IPS-18c (cell line): ENCODE data around the gene ZNF579.
"Not testable (repeated sequence)": the region's sequence is repeated elsewhere in the genome, so short reads cannot be mapped to it uniquely, and the experiment has no call there.

Experiments
- H3K4me3 ChIP-seq: 2 replicates; pipeline ENCODE4 v1.7.0; 2013; ENCODE audit warnings: low read depth, mild to moderate bottlenecking, low read length, moderate library complexity; ENCODE audit not compliant: insufficient read depth
- H3K9me3 ChIP-seq: one replicate; pipeline ENCODE4 v1.6.1; 2013; ENCODE audit warnings: mild to moderate bottlenecking, low read length, moderate library complexity; ENCODE audit not compliant: control insufficient read depth, insufficient read depth

Gene ZNF579

DNA sequence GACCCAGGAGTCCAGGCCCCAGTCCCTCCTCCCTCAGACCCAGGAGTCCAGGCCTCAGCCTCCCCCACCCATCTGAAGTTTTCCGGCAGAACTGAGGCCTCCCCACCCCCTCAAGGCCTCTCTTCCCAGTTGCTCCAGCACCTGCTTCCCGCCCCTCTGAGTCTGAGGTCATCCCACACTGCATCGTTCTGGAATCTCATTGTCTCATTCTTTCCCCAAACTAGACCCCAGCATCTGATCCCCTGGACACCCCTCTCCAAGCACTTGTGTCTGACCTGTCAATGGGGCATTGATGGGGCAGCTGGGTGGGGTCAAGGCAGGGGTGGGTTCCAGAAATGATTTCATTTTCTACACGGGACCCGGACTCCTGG, 42.9 kb downstream of the ZNF579 start:
- Histone ChIP-seq H3K4me3 (no peak overlapping the region), H3K9me3 (no peaks in the 10 kb centered on the region)

DNA sequence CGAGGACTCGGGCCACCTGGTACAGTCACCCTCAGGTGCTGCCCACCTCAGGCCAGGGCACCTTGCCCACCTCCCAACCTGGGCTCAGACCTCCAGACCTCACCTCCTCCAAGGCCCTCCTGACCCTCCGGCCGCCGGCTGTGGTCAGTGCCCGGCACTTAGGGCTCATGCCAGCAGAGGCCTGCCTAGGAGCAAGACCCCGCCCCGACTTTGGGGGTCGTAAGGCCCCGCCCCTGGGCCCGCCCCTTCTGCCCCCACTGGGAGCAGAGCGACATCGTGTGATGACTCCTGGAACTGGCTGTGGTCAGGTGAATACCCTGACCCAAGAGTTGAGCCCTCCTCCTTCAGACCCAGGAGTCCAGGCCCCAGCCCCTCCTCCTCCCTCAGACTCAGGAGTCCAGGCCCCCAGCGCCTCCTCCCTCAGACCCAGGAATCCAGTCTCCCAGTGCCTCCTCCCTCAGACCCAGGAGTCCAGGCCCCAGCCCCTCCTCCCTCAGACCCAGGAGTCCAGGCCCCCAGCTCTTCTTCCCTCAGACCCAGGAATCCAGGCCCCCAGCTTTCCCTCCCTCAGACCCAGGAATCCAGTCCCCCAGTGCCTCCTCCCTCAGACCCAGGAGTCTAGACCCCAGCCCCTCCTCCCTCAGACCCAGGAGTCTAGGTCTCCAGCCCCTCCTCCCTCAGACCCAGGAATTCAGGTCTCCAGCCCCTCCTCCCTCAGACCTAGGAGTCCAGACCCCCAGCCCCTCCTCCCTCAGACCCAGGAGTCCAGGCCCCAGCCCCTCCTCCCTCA, 43.5 kb downstream of the ZNF579 start, which contains the start of gene SBK2:
TSS of gene SBK2 (minus strand) at position 183 of the 790 bp plus-strand sequence. CDS start 839 bp downstream, outside the sequence.
- no peaks in the 10 kb centered on the region for H3K9me3 ChIP-seq

DNA sequence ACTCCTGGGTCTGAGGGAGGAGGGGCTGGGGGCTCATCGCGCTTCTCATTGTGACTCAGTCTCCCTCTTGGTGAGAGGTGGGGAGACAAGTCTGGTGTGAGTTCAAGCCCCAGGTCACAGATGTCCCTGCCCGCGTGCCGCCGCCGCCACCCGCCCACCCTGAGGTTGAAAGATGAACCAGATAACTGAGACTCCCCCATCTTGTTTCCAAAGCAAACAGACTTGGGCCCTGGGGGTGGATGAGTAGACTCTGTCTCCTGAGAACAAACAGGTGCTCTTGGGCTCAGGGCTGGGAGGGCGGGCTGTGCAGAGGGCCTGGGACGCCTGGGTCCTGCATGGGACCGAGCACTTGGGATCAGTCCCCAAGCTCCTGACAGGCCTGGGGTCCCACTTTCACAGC, 44.3 kb downstream of the ZNF579 start:
- Histone ChIP-seq H3K4me3 (no peak overlapping the region; the same call in 1 of the 2 replicates), H3K9me3 (no peaks in the 10 kb centered on the region)

More for the DNA sequence above, 43.5 kb downstream of the ZNF579 start, which contains the start of gene SBK2:
- H3K4me3 ChIP-seq: no peak within 1 kb of the TSS; the same call in 1 of the 2 replicates

DNA sequence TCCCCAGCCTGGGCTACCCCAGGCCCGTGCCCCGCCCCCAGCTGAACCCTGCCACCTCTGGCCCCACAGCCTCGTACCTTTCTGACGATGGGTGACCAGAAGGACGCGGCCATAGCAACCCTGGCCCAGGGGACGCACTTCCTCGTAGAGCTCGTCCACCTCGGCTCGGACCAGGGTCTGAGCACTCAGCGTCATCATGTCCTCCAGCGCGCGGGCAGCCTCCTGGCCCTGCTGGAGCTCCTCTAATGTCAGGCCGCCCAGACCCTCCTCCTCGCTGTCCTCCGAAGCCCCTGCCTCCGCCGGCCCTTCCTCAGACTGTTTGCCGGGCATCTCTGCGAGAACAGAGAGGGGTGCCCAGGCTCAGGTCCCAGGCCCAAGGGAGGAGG, 44.7 kb downstream of the ZNF579 start:
- H3K4me3 ChIP-seq: no peak overlapping the region

DNA sequence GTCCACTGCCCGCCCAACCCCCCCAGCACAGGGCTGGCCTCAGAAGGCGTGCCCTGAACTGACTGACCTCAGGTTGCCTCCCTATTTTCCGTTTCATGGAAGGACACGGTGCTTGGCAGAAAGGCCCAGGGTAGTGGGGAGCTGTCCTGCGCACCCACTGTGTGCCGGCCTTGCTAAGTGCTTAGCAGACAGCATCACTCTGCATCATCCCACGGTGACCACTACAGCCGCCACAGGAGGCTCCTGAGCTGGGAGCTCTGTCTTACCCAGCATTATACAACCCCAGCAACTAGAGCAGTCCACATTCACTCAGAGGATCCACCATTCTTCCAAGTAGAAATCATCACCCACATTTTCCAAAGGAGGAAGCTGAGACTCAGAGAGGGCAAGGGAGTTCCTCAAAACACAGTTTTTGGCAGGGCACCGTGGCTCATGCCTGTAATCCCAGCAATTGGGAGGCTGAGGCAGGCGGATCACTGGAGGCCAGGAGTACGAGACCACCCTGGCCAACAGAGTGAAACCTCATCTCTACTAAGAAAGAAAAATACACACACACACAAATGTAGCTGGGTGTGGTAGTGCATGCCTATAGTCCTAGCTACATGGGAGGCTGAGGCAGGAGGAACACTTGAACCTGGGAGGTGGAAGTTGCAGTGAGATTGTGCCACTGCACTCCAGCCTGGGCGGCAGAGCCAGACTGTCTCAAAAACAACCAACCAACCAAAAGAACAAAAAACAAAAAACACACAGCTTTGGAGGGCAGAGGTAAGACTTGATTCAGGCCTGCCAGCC, 45.3 kb downstream of the ZNF579 start:
- Histone ChIP-seq H3K9me3 (no peaks in the 10 kb centered on the region), H3K4me3 (no peak overlapping the region)

More for the DNA sequence above, 44.7 kb downstream of the ZNF579 start:
- no peaks in the 10 kb centered on the region for H3K9me3 ChIP-seq

DNA sequence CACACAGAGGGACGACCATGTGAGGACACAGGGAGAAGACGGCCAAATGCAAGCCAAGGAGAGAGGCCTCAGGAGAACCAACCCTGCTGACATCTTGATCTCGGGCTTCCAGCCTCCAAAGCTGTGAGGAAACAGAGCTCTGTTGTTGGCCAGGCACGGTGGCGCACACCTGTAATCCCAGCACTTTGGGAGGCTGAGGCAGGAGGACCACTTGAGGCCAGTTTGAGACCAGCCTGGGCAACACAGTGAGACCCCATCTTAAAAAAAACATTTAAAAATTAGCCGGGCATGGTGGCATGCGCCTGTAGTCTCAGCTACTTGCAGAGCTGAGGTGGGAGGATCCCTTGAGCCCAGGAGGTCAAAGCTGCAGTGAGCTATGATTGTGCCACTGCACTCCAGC, 46.4 kb downstream of the ZNF579 start:
- not testable (repeated sequence) for H3K4me3 ChIP-seq, H3K9me3 ChIP-seq

DNA sequence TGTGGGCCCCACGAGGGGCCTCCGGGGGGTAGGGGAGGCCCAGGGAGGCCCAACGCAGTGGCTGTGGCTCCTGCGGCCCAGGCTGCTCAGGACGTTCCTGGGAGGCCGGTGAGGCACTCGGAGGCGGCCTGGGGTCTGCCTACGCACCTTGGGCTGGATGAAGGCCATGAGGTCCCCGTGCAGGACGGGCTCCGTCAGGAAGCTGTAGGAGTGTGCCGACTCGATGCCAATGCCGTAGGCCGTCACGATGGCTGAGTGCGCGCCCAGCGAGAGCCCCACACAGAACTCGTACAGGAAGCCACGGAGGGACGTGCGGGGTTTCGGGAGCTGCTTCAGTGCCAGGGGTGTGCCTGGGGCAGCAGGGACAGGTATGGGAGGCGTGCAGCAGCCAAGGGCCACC, 49.7 kb downstream of the ZNF579 start:
- Histone ChIP-seq H3K4me3 (no peak overlapping the region), H3K9me3 (no peaks in the 10 kb centered on the region)

DNA sequence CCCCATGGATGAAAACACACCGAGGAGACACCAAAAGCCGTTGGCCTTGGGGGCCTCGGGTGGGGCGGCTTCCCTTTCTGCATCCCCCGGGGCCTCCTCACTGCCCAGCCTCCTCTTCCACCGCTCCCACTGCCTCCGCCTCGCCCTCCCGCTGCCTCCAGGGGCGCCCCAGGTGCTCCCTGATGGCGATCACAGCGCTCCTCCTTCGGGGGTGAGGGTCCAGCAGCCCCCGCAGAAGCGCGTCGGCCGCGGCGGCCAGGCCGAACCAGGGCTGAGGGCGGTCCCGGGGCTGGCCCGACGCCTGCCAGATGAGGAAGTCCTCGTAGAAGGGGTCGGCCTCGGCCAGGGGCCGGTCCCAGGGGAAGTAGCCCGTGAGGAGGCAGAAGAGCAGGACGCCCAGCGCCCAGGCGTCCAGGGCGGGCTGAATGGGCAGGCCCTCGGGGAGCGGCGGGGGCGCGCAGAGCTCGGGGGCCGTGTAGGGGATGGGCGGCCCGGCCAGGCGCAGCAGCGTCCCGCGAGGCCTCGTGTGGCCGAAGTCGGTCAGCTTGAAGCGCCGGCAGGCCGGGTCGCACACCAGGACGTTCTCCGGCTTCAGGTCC, 50.9 kb downstream of the ZNF579 start:
- H3K4me3 ChIP-seq: no peak overlapping the region
- no peaks in the 10 kb centered on the region for H3K9me3 ChIP-seq

DNA sequence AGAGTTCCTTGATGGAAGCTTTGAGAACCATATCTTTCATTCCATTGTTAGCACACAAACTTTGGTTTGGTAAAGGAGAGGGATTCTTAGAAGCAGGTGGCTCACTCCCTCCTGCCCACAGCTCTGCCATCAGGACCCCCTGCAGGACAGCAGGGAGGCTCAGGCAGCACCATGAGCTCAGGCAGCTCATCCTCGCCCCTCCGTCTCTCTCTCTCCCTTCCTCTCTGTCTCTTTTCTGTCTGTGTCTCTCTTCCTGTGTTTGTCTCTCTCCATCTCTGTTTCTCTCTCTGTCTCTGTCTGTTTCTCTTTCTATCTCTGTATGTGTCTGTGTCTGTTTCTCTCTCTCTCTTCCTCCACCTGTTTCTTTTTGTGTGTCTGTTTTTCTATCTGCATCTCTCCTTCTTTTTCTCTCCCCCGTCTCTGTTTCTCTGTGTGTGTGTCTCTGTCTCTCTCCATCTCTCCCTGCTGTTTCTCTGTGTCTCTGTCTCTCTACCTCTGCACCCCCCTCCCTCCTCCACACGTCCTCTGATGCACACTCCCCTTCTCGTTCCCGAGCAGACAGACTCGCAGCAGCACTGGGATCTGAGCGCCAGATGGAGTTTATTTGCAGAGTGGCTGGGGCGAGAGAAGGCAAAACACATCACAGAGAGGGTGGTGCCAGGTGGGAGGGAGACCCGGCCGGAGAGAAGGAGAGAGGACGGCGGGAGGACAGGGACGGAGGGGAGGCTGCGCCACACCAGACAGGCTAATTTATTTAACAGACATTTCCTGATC, 52.4 kb downstream of the ZNF579 start:
- Histone ChIP-seq H3K4me3 (no peak overlapping the region), H3K9me3 (no peaks in the 10 kb centered on the region)

DNA sequence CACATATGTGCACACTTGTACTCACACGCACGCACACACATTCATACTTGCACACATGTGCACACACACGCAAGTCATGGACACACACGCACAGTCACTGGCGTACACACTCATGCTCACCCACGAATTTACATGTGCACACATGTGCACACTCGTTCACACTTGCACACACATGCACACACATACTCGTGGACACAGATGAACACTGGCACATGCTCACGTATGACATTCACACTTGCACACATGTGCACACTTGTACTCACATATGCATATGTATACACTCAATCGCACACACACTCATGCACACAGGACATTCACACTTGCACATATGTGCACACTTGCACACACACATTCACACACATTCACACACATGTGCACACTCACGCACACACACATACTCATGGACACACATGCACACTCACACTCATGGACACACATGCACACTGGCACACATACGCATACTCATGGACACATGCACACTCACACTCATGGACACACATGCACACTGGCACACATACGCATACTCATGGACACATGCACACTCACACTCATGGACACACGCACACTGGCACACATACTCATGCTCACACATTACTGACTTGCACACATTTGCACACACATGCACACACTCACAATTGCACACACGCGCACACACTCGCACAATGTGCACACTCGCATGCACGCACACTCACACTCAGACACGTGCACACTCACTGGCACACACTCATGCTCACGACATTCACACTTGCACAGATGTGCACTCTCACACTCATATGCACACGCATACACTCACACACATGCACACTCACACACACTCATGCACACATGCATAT, 53.2 kb downstream of the ZNF579 start:
- H3K4me3 ChIP-seq: no peak overlapping the region
- no peaks in the 10 kb centered on the region for H3K9me3 ChIP-seq
